ENCODE results near the gene SGMS2.

The SGMS2 gene

DNA sequence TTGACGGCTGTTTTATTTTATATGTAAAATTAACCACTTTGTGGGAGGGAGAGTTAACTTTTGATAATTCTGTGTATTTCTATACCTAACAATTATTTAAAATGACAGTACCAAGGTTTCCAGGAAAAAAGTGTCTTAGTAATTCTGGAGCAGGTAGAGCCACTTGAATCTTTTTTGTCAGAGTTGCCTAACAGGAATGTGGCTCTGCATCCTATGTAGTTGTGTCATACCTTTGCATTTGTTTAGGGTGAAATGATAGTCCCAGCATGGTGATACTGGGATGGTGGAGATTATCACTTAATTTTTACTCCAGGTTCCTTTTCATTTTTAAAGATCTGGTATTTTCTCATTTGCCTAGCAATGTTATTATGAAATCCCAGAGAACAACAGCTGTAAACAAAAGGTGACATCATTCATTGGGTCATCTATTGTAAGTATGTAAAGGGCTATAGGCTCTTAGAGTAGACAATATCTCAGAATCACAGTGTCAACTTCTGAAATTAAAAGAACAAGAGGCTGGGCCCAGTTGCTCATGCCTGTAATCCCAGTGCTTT, 9.6 kb downstream of the SGMS2 start:
- H3K4me3 ChIP-seq (ENCODE audit: low read length): no peak overlapping the region
- H3K4me1 ChIP-seq (ENCODE audit: control insufficient read depth, insufficient read depth, low read length): peaks cover 20% of the 10 kb centered on the region
- no peaks in the 10 kb centered on the region for H3K9me3 ChIP-seq (ENCODE audit: control insufficient read depth, low read length)
- H3K9ac ChIP-seq (ENCODE audit: low read length): no peak overlapping the region
- H3K36me3 ChIP-seq (ENCODE audit: control insufficient read depth, insufficient read depth, low read length): no peaks in the 10 kb centered on the region
- no peaks in the 10 kb centered on the region for H3K27me3 ChIP-seq (ENCODE audit: control insufficient read depth, insufficient read depth, low read length)

DNA sequence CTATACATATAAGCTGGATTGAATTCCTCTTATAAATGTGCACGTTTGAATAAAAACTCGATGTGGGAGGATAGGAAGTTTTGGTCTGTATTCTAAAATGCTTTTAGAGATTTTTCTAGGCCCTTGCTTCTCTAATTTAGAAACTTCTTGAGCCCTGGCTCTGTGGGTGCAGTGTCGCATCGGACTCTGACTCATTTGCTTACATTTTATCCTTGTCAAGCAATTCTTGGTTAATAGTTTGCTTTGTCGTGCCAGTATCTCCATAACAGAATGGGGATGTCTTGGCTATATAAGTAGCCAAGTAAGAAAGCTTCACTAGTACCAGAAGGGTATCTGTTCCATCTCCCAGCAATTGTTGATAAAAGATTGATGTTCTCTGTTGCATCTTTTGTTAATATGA, 10.7 kb downstream of the SGMS2 start:
- Histone ChIP-seq H3K4me1 (ENCODE audit: control insufficient read depth, insufficient read depth, low read length) (peaks cover 20% of the 10 kb centered on the region), H3K4me3 (ENCODE audit: low read length) (no peak overlapping the region), H3K27me3 (ENCODE audit: control insufficient read depth, insufficient read depth, low read length) (no peaks in the 10 kb centered on the region), H3K9me3 (ENCODE audit: control insufficient read depth, low read length) (no peaks in the 10 kb centered on the region), H3K36me3 (ENCODE audit: control insufficient read depth, insufficient read depth, low read length) (no peaks in the 10 kb centered on the region), H3K9ac (ENCODE audit: low read length) (no peak overlapping the region)

DNA sequence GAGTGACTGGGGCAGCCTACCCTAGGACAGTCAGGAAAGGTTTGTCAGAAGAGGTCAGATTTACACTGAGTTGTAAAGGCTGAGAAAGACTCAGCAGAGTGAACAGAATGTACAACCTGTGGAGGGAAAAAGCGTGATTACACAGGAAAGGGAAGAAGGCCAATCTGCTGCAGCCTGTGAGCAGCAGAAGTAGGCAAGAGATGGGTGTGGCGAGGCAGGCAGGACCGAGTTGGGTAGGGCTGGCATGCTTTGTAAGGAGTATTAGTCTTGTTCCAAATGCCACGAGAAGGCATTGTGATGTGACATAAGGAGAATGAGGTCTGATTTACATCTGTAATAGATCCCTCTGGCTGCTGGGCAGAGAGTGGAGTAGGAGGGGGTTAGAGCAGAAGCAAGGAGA, 12.6 kb downstream of the SGMS2 start:
- H3K9ac ChIP-seq (ENCODE audit: low read length): no peak overlapping the region
- H3K9me3 ChIP-seq (ENCODE audit: control insufficient read depth, low read length): no peaks in the 10 kb centered on the region
- H3K27me3 ChIP-seq (ENCODE audit: control insufficient read depth, insufficient read depth, low read length): no peaks in the 10 kb centered on the region
- H3K4me1 ChIP-seq (ENCODE audit: control insufficient read depth, insufficient read depth, low read length): peaks cover 20% of the 10 kb centered on the region
- H3K4me3 ChIP-seq (ENCODE audit: low read length): no peak overlapping the region
- H3K36me3 ChIP-seq (ENCODE audit: control insufficient read depth, insufficient read depth, low read length): no peaks in the 10 kb centered on the region

DNA sequence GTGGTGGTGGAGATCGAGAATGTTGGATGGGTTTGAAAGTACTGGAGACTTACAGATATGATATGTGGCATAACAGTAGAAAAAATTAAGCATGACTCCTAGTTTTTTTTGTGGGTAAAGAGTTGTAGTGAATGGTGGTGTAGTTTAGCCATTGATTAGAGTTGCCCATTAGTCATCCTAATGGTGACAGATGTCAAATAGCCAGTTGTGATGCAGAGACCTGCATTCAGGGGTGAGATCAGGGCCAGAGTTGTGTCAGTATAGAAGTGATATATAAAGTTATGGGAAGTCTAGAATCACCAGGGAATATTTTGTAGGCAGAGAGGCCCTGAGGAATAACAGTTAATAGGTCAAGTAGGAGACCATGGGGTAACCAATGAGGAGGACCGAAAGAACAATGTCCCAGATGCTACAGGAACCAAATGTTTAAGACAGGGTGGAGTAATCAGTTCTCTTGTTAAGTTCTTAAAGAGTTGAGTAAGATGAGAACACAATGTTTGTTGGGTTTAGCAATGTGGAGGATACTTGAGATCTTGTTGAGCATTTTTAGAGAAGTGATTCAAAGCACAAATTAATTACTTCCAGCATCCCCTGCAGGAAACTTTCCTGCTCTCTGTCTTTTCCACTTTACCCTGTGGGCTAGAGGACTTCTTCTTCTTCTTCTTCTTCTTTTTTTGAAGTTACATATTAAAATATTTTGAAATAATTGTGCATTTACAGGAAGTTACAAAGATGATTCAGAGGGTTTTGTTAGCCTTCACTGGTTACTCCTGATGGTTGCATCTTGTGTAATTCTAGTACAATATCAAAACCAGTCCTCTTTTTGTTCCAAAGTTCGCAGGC, 13.3 kb downstream of the SGMS2 start:
- Histone ChIP-seq H3K4me1 (ENCODE audit: control insufficient read depth, insufficient read depth, low read length) (peaks cover 20% of the 10 kb centered on the region), H3K36me3 (ENCODE audit: control insufficient read depth, insufficient read depth, low read length) (no peaks in the 10 kb centered on the region), H3K27me3 (ENCODE audit: control insufficient read depth, insufficient read depth, low read length) (no peaks in the 10 kb centered on the region), H3K9me3 (ENCODE audit: control insufficient read depth, low read length) (no peaks in the 10 kb centered on the region), H3K4me3 (ENCODE audit: low read length) (no peak overlapping the region), H3K9ac (ENCODE audit: low read length) (no peak overlapping the region)

DNA sequence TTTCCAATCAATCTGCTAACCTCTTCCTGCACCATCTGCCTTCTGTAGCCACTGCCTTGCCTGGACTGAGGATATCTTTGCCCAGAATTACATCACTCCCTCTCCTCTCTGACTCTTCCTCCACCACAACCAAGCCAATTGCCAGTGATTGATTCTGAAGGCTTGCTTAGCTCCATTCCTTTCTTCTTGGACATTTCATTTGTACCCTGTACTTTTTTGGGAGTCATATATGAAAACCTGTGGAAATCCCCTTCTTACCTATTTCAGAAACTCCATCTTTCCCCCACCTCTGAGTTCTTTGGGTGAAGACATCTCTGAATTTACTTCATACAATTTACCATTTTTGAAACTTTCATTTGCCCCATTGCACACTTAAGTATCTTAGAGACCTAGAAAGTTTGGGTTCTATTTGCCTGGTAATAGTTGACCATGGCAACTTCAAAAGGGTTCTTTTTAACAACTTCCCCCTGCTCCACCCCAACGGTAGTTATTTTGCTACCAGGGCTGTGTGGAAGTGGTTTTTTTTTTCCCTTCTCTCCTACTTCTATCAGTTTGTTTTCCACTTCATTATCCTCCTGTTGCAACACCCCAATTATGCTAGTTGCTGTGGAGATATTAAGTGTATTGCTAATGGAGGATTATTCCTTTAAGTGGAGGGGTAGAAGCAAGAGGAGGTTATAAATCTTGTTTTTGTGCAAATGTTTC, 14.3 kb downstream of the SGMS2 start:
- Histone ChIP-seq H3K27me3 (ENCODE audit: control insufficient read depth, insufficient read depth, low read length) (no peaks in the 10 kb centered on the region), H3K9me3 (ENCODE audit: control insufficient read depth, low read length) (no peaks in the 10 kb centered on the region), H3K4me3 (ENCODE audit: low read length) (no peak overlapping the region), H3K9ac (ENCODE audit: low read length) (no peak overlapping the region), H3K4me1 (ENCODE audit: control insufficient read depth, insufficient read depth, low read length) (peaks cover 20% of the 10 kb centered on the region), H3K36me3 (ENCODE audit: control insufficient read depth, insufficient read depth, low read length) (no peaks in the 10 kb centered on the region)

DNA sequence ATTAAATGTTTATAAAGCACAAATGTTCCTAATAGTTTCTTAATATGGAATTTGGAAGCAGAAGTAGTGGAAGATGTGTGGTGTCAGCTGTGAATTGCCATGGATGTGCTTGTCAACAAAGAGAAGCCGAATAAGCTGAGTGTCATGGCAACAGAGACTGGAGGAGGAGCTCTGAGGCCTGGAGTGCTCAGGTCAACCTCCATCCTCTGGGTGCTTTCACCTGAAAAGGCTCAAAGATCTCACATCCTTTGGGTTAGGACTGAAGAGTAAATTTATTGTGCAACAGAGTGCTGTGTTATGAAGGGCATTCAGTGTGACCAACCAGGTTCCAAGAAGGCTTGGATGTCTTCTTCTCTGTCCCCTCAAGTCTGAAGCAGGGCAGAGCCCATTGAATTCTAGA, 18.7 kb downstream of the SGMS2 start:
- H3K4me3 ChIP-seq (ENCODE audit: low read length): no peak overlapping the region
- H3K9me3 ChIP-seq (ENCODE audit: control insufficient read depth, low read length): no peaks in the 10 kb centered on the region
- no peaks in the 10 kb centered on the region for H3K4me1 ChIP-seq (ENCODE audit: control insufficient read depth, insufficient read depth, low read length)
- no peaks in the 10 kb centered on the region for H3K27me3 ChIP-seq (ENCODE audit: control insufficient read depth, insufficient read depth, low read length)
- no peak overlapping the region for H3K9ac ChIP-seq (ENCODE audit: low read length)
- no peaks in the 10 kb centered on the region for H3K36me3 ChIP-seq (ENCODE audit: control insufficient read depth, insufficient read depth, low read length)

DNA sequence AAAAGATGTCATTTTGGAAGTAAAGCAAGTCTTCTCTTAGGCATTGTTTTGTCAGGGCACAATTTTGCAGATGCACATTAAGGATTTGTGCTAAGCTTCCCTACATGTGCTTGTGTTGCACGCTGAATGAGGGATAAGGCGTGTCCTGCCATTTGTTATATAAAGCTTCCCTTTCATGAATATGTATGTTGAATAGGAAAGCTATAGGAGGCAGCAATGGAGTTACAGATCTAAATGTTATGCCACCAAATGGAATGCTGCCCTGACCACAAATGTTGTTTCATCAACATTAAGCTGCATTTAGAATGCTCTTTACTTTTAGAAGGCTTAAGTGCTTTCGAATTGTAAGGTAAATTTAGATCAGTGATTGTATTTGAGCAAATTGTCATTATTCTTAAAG, 20.9 kb downstream of the SGMS2 start:
- no peak overlapping the region for H3K9ac ChIP-seq (ENCODE audit: low read length)
- H3K4me1 ChIP-seq (ENCODE audit: control insufficient read depth, insufficient read depth, low read length): no peaks in the 10 kb centered on the region
- H3K27me3 ChIP-seq (ENCODE audit: control insufficient read depth, insufficient read depth, low read length): no peaks in the 10 kb centered on the region
- H3K9me3 ChIP-seq (ENCODE audit: control insufficient read depth, low read length): no peaks in the 10 kb centered on the region
- no peaks in the 10 kb centered on the region for H3K36me3 ChIP-seq (ENCODE audit: control insufficient read depth, insufficient read depth, low read length)
- no peak overlapping the region for H3K4me3 ChIP-seq (ENCODE audit: low read length)

DNA sequence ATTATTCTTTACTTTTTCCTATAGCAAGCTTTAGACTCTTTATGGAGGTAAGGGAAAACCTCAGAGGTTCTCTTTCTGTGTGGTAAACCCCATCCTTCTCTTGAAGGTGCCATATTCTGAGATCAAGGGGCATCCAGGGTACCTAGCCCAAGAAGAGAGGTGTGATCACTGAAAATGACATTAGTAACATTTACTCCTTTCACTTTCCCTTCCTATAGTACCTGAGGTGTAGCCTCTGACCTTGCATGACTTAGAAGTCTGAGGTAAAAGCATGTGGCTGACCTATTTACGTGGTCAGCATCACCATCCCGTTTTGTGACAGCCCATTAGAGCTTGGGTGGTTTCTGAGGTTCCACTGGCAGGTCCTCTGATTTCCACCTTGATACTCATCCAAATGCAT, 25.7 kb downstream of the SGMS2 start:
- H3K4me3 ChIP-seq (ENCODE audit: low read length): no peak overlapping the region
- no peaks in the 10 kb centered on the region for H3K9me3 ChIP-seq (ENCODE audit: control insufficient read depth, low read length)
- H3K27me3 ChIP-seq (ENCODE audit: control insufficient read depth, insufficient read depth, low read length): no peaks in the 10 kb centered on the region
- H3K9ac ChIP-seq (ENCODE audit: low read length): no peak overlapping the region
- H3K36me3 ChIP-seq (ENCODE audit: control insufficient read depth, insufficient read depth, low read length): no peaks in the 10 kb centered on the region
- H3K4me1 ChIP-seq (ENCODE audit: control insufficient read depth, insufficient read depth, low read length): peaks cover 7% of the 10 kb centered on the region

DNA sequence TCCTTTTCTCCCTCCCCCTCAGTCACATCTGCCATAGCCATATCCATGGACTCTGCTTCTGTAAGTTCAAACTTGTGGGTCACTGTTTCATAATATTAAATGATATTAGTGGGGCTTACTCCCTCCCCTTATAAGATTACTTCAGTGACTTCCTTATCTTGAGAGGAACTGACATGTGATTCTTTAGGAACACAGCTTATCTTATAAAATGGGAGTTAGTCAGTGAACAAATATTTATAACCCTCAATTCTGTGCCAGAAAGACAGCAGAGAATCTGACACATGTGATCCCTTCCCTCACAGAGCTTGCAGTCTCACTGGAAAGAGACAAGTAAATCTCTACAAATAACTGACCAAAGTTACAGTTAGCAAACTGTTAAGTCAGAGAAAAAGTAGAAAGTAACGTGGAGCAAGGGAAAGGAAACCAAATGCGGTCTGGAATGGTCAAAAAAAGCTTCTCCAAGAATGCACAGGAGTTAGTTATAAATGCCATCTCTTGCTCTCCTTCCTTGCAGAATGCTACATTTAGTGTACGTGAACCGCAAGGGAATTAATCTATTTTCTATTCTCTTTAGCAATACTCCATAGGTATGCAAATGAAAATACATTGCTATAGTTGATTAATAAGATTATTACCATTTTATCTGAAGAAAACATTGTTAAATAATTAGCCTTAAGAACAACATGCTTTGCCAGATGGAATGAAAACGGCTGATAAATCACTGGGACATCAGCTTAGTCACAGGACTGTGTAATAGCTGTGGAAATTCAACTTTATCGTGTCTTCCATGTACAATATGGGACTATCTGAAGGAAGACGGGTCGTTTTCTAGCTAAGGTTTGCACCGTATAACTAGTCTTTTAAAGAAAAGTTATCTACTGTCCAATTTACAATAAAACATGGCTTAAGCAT, 29.0 kb downstream of the SGMS2 start:
- Histone ChIP-seq H3K27me3 (ENCODE audit: control insufficient read depth, insufficient read depth, low read length) (no peaks in the 10 kb centered on the region), H3K4me3 (ENCODE audit: low read length) (no peak overlapping the region), H3K4me1 (ENCODE audit: control insufficient read depth, insufficient read depth, low read length) (peaks cover 7% of the 10 kb centered on the region), H3K36me3 (ENCODE audit: control insufficient read depth, insufficient read depth, low read length) (no peaks in the 10 kb centered on the region), H3K9ac (ENCODE audit: low read length) (no peak overlapping the region), H3K9me3 (ENCODE audit: control insufficient read depth, low read length) (no peaks in the 10 kb centered on the region)

DNA sequence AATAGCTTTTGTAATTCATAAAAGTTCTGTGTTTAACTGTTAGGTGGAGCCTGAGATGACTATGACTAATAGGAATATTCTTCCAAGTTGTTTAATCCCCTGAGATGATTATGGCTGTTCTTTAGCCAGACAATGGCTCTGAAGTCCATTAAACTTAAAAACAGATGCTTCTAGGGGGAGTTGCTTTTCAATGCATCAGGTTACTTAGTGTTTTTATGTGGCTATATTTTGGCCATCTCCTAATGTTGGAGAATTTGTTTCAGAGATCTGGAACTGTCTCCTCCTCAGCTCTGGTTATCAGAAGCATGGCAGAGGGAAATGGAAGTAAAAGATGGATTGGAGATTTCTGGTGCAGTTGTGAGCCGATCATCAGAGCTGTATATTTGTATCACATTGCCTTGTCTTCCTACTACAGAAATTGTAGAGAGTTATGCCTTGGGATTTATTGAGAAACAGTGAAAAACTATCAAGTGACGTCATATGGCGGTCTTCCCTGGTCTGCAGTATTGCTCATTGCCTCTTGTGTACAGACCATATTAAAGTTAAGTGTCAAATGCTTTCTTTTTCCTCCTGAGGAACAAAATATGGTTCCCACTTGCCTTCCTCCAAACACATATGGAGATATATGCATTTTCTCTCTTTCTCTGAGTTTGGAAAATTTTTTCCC, 29.8 kb downstream of the SGMS2 start:
- no peaks in the 10 kb centered on the region for H3K27me3 ChIP-seq (ENCODE audit: control insufficient read depth, insufficient read depth, low read length)
- H3K4me1 ChIP-seq (ENCODE audit: control insufficient read depth, insufficient read depth, low read length): peaks cover 7% of the 10 kb centered on the region
- no peaks in the 10 kb centered on the region for H3K36me3 ChIP-seq (ENCODE audit: control insufficient read depth, insufficient read depth, low read length)
- no peaks in the 10 kb centered on the region for H3K9me3 ChIP-seq (ENCODE audit: control insufficient read depth, low read length)
- H3K4me3 ChIP-seq (ENCODE audit: low read length): no peak overlapping the region
- H3K9ac ChIP-seq (ENCODE audit: low read length): no peak overlapping the region

DNA sequence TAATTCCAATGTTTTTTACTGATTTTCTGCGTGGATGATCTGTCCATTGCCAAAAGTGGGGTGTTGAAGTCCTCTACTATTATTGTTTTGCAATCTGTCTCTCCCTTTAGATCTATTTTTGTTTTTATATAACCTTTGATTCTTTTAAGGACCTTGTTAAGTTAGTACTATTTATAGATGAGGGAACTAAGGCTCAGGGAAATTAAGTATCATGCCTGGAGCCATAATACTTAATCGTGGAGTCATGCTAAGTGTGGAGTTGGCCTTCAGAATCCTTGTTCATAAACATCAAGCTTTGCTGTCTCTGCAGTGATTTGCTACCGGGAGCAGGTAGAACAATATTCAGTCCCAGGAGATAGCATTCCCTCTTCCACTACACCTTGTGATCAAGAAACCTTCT, 31.0 kb downstream of the SGMS2 start:
- H3K9ac ChIP-seq (ENCODE audit: low read length): no peak overlapping the region
- H3K36me3 ChIP-seq (ENCODE audit: control insufficient read depth, insufficient read depth, low read length): no peaks in the 10 kb centered on the region
- H3K4me1 ChIP-seq (ENCODE audit: control insufficient read depth, insufficient read depth, low read length): peaks cover 7% of the 10 kb centered on the region
- no peaks in the 10 kb centered on the region for H3K27me3 ChIP-seq (ENCODE audit: control insufficient read depth, insufficient read depth, low read length)
- H3K9me3 ChIP-seq (ENCODE audit: control insufficient read depth, low read length): no peaks in the 10 kb centered on the region
- no peak overlapping the region for H3K4me3 ChIP-seq (ENCODE audit: low read length)

All from mucosa of stomach (tissue), 1 donor.